ENCODE measurements around the gene CCDC137. TPM values are rescaled to one million over a fixed set of nuclear protein-coding genes. Genes with fewer than 3 reads are reported as not detected.

CCDC137 gene
- total RNA-seq, 4 donors from 2014 or later: 18.2 to 25.6 (median 21.4) TPM

GRCh38 chr17:81682565-81683207 lies 16.1 kb downstream of the CCDC137 start:
- DNase-seq: no peak
- Histone ChIP-seq H3K36me3 (peaks cover 18 to 46% (median 20%) of the 10 kb centered on the region in 3 donors), H3K4me1 (peaks cover 24 to 49% (median 29%) of the 10 kb centered on the region in 3 donors), H3K4me3 (peak overlapping the region; percentile 85 to 97 (median 95)), H3K27ac (peak overlapping the region; percentile 86 to 98 (median 94)), H3K27me3 (no peaks in the 10 kb centered on the region), H3K9me3 (no peaks in the 10 kb centered on the region)
- intact Hi-C loops (cut with DNase I): no loop called here
- WGBS, 2 donors: 23 to 26% methylated on average over 12 of the region's 19 CpGs
- TF ChIP-seq POLR2A (IDR thresholded peaks at IDR 0.05) (no peak), CTCF (IDR thresholded peaks at IDR 0.05) (no peak)

- Histone ChIP-seq H3K9me3 (no peaks in the 10 kb centered on the region), H3K36me3 (peaks cover 22 to 52% (median 25%) of the 10 kb centered on the region in 3 donors), H3K4me3 (peak overlapping the region; percentile 85 to 97 (median 95)), H3K27me3 (no peaks in the 10 kb centered on the region), H3K4me1 (peaks cover 27 to 55% (median 32%) of the 10 kb centered on the region in 3 donors), H3K27ac (peak overlapping the region; percentile 86 to 98 (median 94))
- intact Hi-C loops (cut with DNase I): no loop called here
- no peak for TF ChIP-seq POLR2A (IDR thresholded peaks at IDR 0.05)
- no peak for TF ChIP-seq CTCF (IDR thresholded peaks at IDR 0.05)
- WGBS, 2 donors: 0% methylated on average over 7 of the region's 37 CpGs; no CpG with 5 or more reads in 1 of the 2 donors
- DNase-seq: no peak
Measured at GRCh38 chr17:81683208-81683583, 16.7 kb downstream of the CCDC137 start.

- Histone ChIP-seq H3K4me3 (peak within 1 kb of the TSS; percentile 85 to 97 (median 95)), H3K9me3 (no peaks in the 10 kb centered on the region), H3K4me1 (peaks cover 33 to 61% (median 37%) of the 10 kb centered on the region in 3 donors), H3K36me3 (peaks cover 27 to 58% (median 31%) of the 10 kb centered on the region in 3 donors), H3K27me3 (no peaks in the 10 kb centered on the region), H3K27ac (peak within 1 kb of the TSS; percentile 86 to 98 (median 94))
- WGBS, 2 donors: 1% methylated on average over 10 of the region's 112 CpGs; no CpG with 5 or more reads in 1 of the 2 donors
- peak; percentile 80 for DNase-seq
- TF ChIP-seq CTCF (IDR thresholded peaks at IDR 0.05): peak in 2 of 6 experiments; percentile 6 to 16
- peak in 3 of 4 donors; percentile 21 to 85 (median 73) for TF ChIP-seq POLR2A (IDR thresholded peaks at IDR 0.05)
- intact Hi-C loops (cut with DNase I): no loop called here
Measured at GRCh38 chr17:81683584-81684441, 17.3 kb downstream of the CCDC137 start, which contains the start of the genes ARL16 and HGS. TSS of gene ARL16 (minus strand) at chr17:81683797. CDS start at chr17:81683753, 44 bp downstream. TSS of gene HGS (plus strand) at chr17:81684011. CDS start at chr17:81684067, 56 bp downstream.

GRCh38 chr17:81684442-81684911 lies 17.9 kb downstream of the CCDC137 start:
- no peaks in the 10 kb centered on the region for H3K27me3 ChIP-seq
- peaks cover 34 to 64% (median 37%) of the 10 kb centered on the region in 3 donors for H3K36me3 ChIP-seq
- H3K4me1 ChIP-seq: peaks cover 36 to 67% (median 37%) of the 10 kb centered on the region in 3 donors
- no peaks in the 10 kb centered on the region for H3K9me3 ChIP-seq
- intact Hi-C loops (cut with DNase I): no loop called here
- no peak for TF ChIP-seq POLR2A (IDR thresholded peaks at IDR 0.05)
- TF ChIP-seq CTCF (IDR thresholded peaks at IDR 0.05): no peak
- 0% methylated on average over 1 to 12 of the region's 16 CpGs for WGBS, 2 donors
- no peak for DNase-seq
- peak overlapping the region; percentile 85 to 98 (median 94) for H3K27ac ChIP-seq
- peak overlapping the region; percentile 85 to 97 (median 95) for H3K4me3 ChIP-seq

Measured in esophagus squamous epithelium (tissue), 5 donors.